C1 segment of cervical spinal cord (tissue), 14 donors: ENCODE results near the gene TAGLN.

ENCODE experiments used
- DNase-seq, 14 donors: peaks; one replicate each; lab custom pipeline; 2025; lab: John Stamatoyannopoulos, UW

TAGLN gene

GRCh38 chr11:117199053-117199915 is at the start of gene TAGLN:
TAGLN (plus strand) TSS chr11:117199370; CDS start chr11:117203014, 3,644 bp downstream.
- no peak for DNase-seq

- no peak for DNase-seq
These were observed 47.1 kb upstream of the TAGLN start for GRCh38 chr11:117152066-117152465.

GRCh38 chr11:117154468-117154867 is 44.7 kb upstream of the TAGLN start:
- no peak for DNase-seq

- no peak for DNase-seq
These were observed 41.7 kb upstream of the TAGLN start for GRCh38 chr11:117157507-117157906.

GRCh38 chr11:117159892-117160291 is 39.3 kb upstream of the TAGLN start:
- no peak for DNase-seq

GRCh38 chr11:117160826-117161225 is 38.3 kb upstream of the TAGLN start:
- no peak for DNase-seq

GRCh38 chr11:117166491-117166890 is 32.7 kb upstream of the TAGLN start:
- no peak for DNase-seq

- no peak for DNase-seq
These were observed 29.4 kb upstream of the TAGLN start for GRCh38 chr11:117169736-117170135.

- DNase-seq: peak in 1 of 14 donors; percentile 8
These were observed 29.0 kb upstream of the TAGLN start for GRCh38 chr11:117170210-117170609.

- no peak for DNase-seq
These were observed 28.2 kb upstream of the TAGLN start for GRCh38 chr11:117171007-117171403.

GRCh38 chr11:117171404-117172061 is 27.6 kb upstream of the TAGLN start:
- no peak for DNase-seq

- DNase-seq: no peak
These were observed 26.3 kb upstream of the TAGLN start for GRCh38 chr11:117172724-117173421.

GRCh38 chr11:117175104-117175503 is 24.1 kb upstream of the TAGLN start:
- peak in 5 of 14 donors; percentile 25 to 41 (median 38) for DNase-seq

GRCh38 chr11:117175781-117176180 is 23.4 kb upstream of the TAGLN start:
- no peak for DNase-seq

GRCh38 chr11:117176186-117176585 is 23.0 kb upstream of the TAGLN start:
- no peak for DNase-seq

GRCh38 chr11:117177534-117178209 is 21.5 kb upstream of the TAGLN start:
- no peak for DNase-seq

GRCh38 chr11:117178210-117179034 is 20.7 kb upstream of the TAGLN start, which contains the start of gene SIDT2:
SIDT2 (plus strand) TSS chr11:117178743; CDS start chr11:117179264, 521 bp downstream.
- peak; percentile 46 to 94 (median 85) for DNase-seq

GRCh38 chr11:117179048-117179999 is 19.8 kb upstream of the TAGLN start:
- peak in 6 of 14 donors; percentile 47 to 69 (median 58) for DNase-seq

- no peak for DNase-seq
These were observed 19.1 kb upstream of the TAGLN start for GRCh38 chr11:117180020-117180419.
